Measurements from ENCODE around the gene HGS. TPM values are rescaled to one million over a fixed set of nuclear protein-coding genes. Genes with fewer than 3 reads are reported as not detected.

HGS gene
- polyA plus RNA-seq, 1 donor from 2014 or later: 81.1 TPM

- H3K9me2 ChIP-seq (ENCODE audit: insufficient read depth, low read length): no peaks in the 10 kb centered on the region
- H3K27me3 ChIP-seq (ENCODE audit: insufficient read depth, low read depth, low read length): no peaks in the 10 kb centered on the region
- H3F3A ChIP-seq (ENCODE audit: insufficient read depth, low read length, poor library complexity, severe bottlenecking): no peaks in the 10 kb centered on the region
- no peak overlapping the region for H3K27ac ChIP-seq (ENCODE audit: low read length)
- TF ChIP-seq EZH2 (IDR thresholded peaks at IDR 0.05; ENCODE audit: borderline replicate concordance, insufficient read depth, low read length, poor library complexity, severe bottlenecking) (no peak), SMC3 (conservative IDR thresholded peaks at IDR 0.05; ENCODE audit: poor library complexity) (no peak)
- no peak overlapping the region for H3K4me3 ChIP-seq (ENCODE audit: low read length)
- H3K9ac ChIP-seq (ENCODE audit: low read length): no peak overlapping the region
- H3K36me3 ChIP-seq (ENCODE audit: insufficient read depth, low read length): no peaks in the 10 kb centered on the region
- H4K20me1 ChIP-seq (ENCODE audit: insufficient read depth): no peaks in the 10 kb centered on the region
- H3K4me2 ChIP-seq (ENCODE audit: low read length): no peak overlapping the region
- no peaks in the 10 kb centered on the region for H3K9me3 ChIP-seq (ENCODE audit: low read length)
- no peaks in the 10 kb centered on the region for H3K79me2 ChIP-seq (replicated peaks; ENCODE audit: insufficient read depth, low read length)
- H2AFZ ChIP-seq (ENCODE audit: low read depth, low read length): no peak overlapping the region
Measured at GRCh38 chr17:81659038-81659437, 24.8 kb upstream of the HGS start.

GRCh38 chr17:81660441-81660840, 23.4 kb upstream of the HGS start:
- H3K79me2 ChIP-seq (replicated peaks; ENCODE audit: insufficient read depth, low read length): no peaks in the 10 kb centered on the region
- no peaks in the 10 kb centered on the region for H3K9me3 ChIP-seq (ENCODE audit: low read length)
- TF ChIP-seq REST (IDR thresholded peaks at IDR 0.05; ENCODE audit: borderline replicate concordance) (no peak), EP300 (conservative IDR thresholded peaks at IDR 0.05; ENCODE audit: poor library complexity, severe bottlenecking) (no peak), CTCF (IDR thresholded peaks at IDR 0.05; ENCODE audit: poor library complexity, severe bottlenecking) (no peak), POLR2AphosphoS5 (IDR thresholded peaks at IDR 0.05) (no peak), SMC3 (conservative IDR thresholded peaks at IDR 0.05; ENCODE audit: poor library complexity) (no peak), TAF1 (IDR thresholded peaks at IDR 0.05; ENCODE audit: low read depth) (no peak), RAD21 (conservative IDR thresholded peaks at IDR 0.05) (no peak)
- no peak overlapping the region for H3K4me2 ChIP-seq (ENCODE audit: low read length)
- no peak overlapping the region for H3K4me3 ChIP-seq (ENCODE audit: low read length)
- no peaks in the 10 kb centered on the region for H3K27me3 ChIP-seq (ENCODE audit: insufficient read depth, low read depth, low read length)
- no peak overlapping the region for H3K9ac ChIP-seq (ENCODE audit: low read length)
- no peak overlapping the region for H3K27ac ChIP-seq (ENCODE audit: low read length)
- no peaks in the 10 kb centered on the region for H4K20me1 ChIP-seq (ENCODE audit: insufficient read depth)
- H2AFZ ChIP-seq (ENCODE audit: low read depth, low read length): no peak overlapping the region
- no peaks in the 10 kb centered on the region for H3K9me2 ChIP-seq (ENCODE audit: insufficient read depth, low read length)
- H3F3A ChIP-seq (ENCODE audit: insufficient read depth, low read length, poor library complexity, severe bottlenecking): no peaks in the 10 kb centered on the region
- H3K36me3 ChIP-seq (ENCODE audit: insufficient read depth, low read length): no peaks in the 10 kb centered on the region

GRCh38 chr17:81662002-81662401, 21.8 kb upstream of the HGS start:
- H3K27ac ChIP-seq (ENCODE audit: low read length): no peak overlapping the region
- no peaks in the 10 kb centered on the region for H3K9me2 ChIP-seq (ENCODE audit: insufficient read depth, low read length)
- H3K9ac ChIP-seq (ENCODE audit: low read length): no peak overlapping the region
- no peaks in the 10 kb centered on the region for H4K20me1 ChIP-seq (ENCODE audit: insufficient read depth)
- H3K4me2 ChIP-seq (ENCODE audit: low read length): no peak overlapping the region
- no peaks in the 10 kb centered on the region for H3K36me3 ChIP-seq (ENCODE audit: insufficient read depth, low read length)
- no peak for TF ChIP-seq RAD21 (conservative IDR thresholded peaks at IDR 0.05)
- TF ChIP-seq TAF1 (IDR thresholded peaks at IDR 0.05; ENCODE audit: low read depth): no peak
- no peak for TF ChIP-seq MXI1 (conservative IDR thresholded peaks at IDR 0.05; ENCODE audit: poor library complexity, severe bottlenecking)
- H3K27me3 ChIP-seq (ENCODE audit: insufficient read depth, low read depth, low read length): no peaks in the 10 kb centered on the region
- H3K4me3 ChIP-seq (ENCODE audit: low read length): no peak overlapping the region
- H3K9me3 ChIP-seq (ENCODE audit: low read length): no peaks in the 10 kb centered on the region
- H2AFZ ChIP-seq (ENCODE audit: low read depth, low read length): no peak overlapping the region
- H3F3A ChIP-seq (ENCODE audit: insufficient read depth, low read length, poor library complexity, severe bottlenecking): no peaks in the 10 kb centered on the region
- H3K79me2 ChIP-seq (replicated peaks; ENCODE audit: insufficient read depth, low read length): peaks cover 2% of the 10 kb centered on the region
